ENCODE data around the gene WDTC1. TPM values are rescaled to one million over a fixed set of nuclear protein-coding genes. Genes with fewer than 3 reads are reported as not detected.

Gene WDTC1
- total and polyA plus RNA-seq, 2 of the 13 experiments (the other 11 are each of a cell fraction or from before 2014, with no cell fraction given), result 5.5 TPM

- TF ChIP-seq ZNF205 (CRISPR knock-in tag; IDR thresholded peaks at IDR 0.05) (no peak), ATF4 (CRISPR knock-in tag; IDR thresholded peaks at IDR 0.05) (peak in 1 of 2 experiments; percentile 93; a peak in 2 of 4 replicates), ARHGAP35 (CRISPR knock-in tag; IDR thresholded peaks at IDR 0.05; ENCODE audit: borderline replicate concordance) (no peak), ZNF414 (CRISPR knock-in tag; IDR thresholded peaks at IDR 0.05) (no peak), ZFP82 (CRISPR knock-in tag; IDR thresholded peaks at IDR 0.05; ENCODE audit: borderline replicate concordance) (no peak), FOSL1 (CRISPR knock-in tag; IDR thresholded peaks at IDR 0.05; ENCODE audit: borderline replicate concordance) (peak; percentile 77), ZNF687 (CRISPR knock-in tag; IDR thresholded peaks at IDR 0.05) (peak; percentile 29; the same call in 1 of the 2 replicates), ZNF574 (CRISPR knock-in tag; IDR thresholded peaks at IDR 0.05) (peak; percentile 60; the same call in 1 of the 2 replicates), ISL2 (CRISPR knock-in tag; IDR thresholded peaks at IDR 0.05) (0 out of 2 replicates have a peak, but pooled peaks have one; percentile 21), ARID5B (CRISPR knock-in tag; IDR thresholded peaks at IDR 0.05) (peak; percentile 75), SAP130 (CRISPR knock-in tag; IDR thresholded peaks at IDR 0.05; ENCODE audit: low read depth) (peak; percentile 50), ZNF761 (CRISPR knock-in tag; conservative IDR thresholded peaks at IDR 0.05) (no peak), CCDC6 (CRISPR knock-in tag; IDR thresholded peaks at IDR 0.05) (peak; percentile 24; the same call in 1 of the 2 replicates)
- TF ChIP-seq, protein P1, sequence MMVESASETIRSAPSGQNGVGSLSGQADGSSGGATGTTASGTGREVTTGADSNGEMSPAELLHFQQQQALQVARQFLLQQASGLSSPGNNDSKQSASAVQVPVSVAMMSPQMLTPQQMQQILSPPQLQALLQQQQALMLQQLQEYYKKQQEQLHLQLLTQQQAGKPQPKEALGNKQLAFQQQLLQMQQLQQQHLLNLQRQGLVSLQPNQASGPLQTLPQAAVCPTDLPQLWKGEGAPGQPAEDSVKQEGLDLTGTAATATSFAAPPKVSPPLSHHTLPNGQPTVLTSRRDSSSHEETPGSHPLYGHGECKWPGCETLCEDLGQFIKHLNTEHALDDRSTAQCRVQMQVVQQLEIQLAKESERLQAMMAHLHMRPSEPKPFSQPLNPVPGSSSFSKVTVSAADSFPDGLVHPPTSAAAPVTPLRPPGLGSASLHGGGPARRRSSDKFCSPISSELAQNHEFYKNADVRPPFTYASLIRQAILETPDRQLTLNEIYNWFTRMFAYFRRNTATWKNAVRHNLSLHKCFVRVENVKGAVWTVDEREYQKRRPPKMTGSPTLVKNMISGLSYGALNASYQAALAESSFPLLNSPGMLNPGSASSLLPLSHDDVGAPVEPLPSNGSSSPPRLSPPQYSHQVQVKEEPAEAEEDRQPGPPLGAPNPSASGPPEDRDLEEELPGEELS (CRISPR knock-in tag; IDR thresholded peaks at IDR 0.05), result peak; percentile 57
Measured at GRCh38 chr1:27192039-27192529, 42.3 kb upstream of the WDTC1 start (continued).
